ENCODE results near the gene YWHAG.

- TF ChIP-seq EZH2 (IDR thresholded peaks at IDR 0.05) (no peak), POLR2AphosphoS5 (IDR thresholded peaks at IDR 0.05; ENCODE audit: borderline replicate concordance, low read depth, low read length) (no peak), FOXP2 (optimal IDR thresholded peaks at IDR 0.05; ENCODE audit: control extremely low read depth, extremely low read length, insufficient read depth) (no peak)
Measured at GRCh38 chr7:76338298-76339084, 20.3 kb downstream of the YWHAG start.

Data from SK-N-MC (cell line).